A673 (cell line): ENCODE results near the gene AMPH. TPM values are rescaled to one million over a fixed set of nuclear protein-coding genes. Genes with fewer than 3 reads are reported as not detected.

ENCODE experiments used
- BruUV-seq: library from RNA; stranded (reverse); fragments of 400-500 nt; replicated peaks from 2 replicates; lab custom pipeline; 2021; lab: Mats Ljungman, UMichigan
- CTCF ChIA-PET: fragments of 300-600 bp; sonication (Branson Sonifier 250); formaldehyde crosslinking; loops from one replicate; lab custom pipeline; 2022; ENCODE audit warnings: antibody characterized with exemption; lab: Charles Lee
- POLR2A ChIA-PET: fragments of 300-600 bp; sonication (Branson Sonifier 250); formaldehyde crosslinking; loops from one replicate; lab custom pipeline; 2022; ENCODE audit warnings: antibody characterized with exemption; ENCODE audit not compliant: low non-redundant PET; lab: Charles Lee
- DNase-seq: peaks from one replicate; pipeline ENCODE4 v3.0.0-alpha.2; 2015; ENCODE audit warnings: low spot score
- H3K27ac ChIP-seq: fragments of 200-600 bp; sonication (generic); 2 replicates; pipeline ENCODE4 v1.5.1; 2016; ENCODE audit warnings: mixed run types, low read depth, mild to moderate bottlenecking, mixed read lengths, antibody characterized with exemption, low read length; ENCODE audit not compliant: poor library complexity, severe bottlenecking
- H3K27me3 ChIP-seq: fragments of 200-600 bp; sonication (generic); replicated peaks from 2 replicates; pipeline ENCODE4 v1.6.1; 2017; ENCODE audit warnings: mixed run types, low read depth, mild to moderate bottlenecking, mixed read lengths, antibody characterized with exemption, low read length; ENCODE audit not compliant: insufficient read depth, poor library complexity
- H3K36me3 ChIP-seq: fragments of 200-600 bp; sonication (generic); 2 replicates; pipeline ENCODE4 v1.6.1; 2016; ENCODE audit warnings: mixed run types, mild to moderate bottlenecking, mixed read lengths, antibody characterized with exemption, low read length; ENCODE audit not compliant: insufficient read depth, poor library complexity, severe bottlenecking
- H3K4me1 ChIP-seq: fragments of 200-600 bp; sonication (generic); 2 replicates; pipeline ENCODE4 v1.6.1; 2017; ENCODE audit warnings: mixed run types, mild to moderate bottlenecking, mixed read lengths, antibody characterized with exemption, low read length; ENCODE audit not compliant: insufficient read depth, poor library complexity, severe bottlenecking
- H3K4me3 ChIP-seq: fragments of 200-600 bp; sonication (generic); 2 replicates; pipeline ENCODE4 v1.5.1; 2016; ENCODE audit warnings: low read depth, mixed run types, mild to moderate bottlenecking, mixed read lengths, low read length; ENCODE audit not compliant: poor library complexity, severe bottlenecking
- H3K9me3 ChIP-seq: fragments of 200-600 bp; sonication (generic); 2 replicates; pipeline ENCODE4 v1.6.1; 2016; ENCODE audit warnings: mixed run types, low read depth, mild to moderate bottlenecking, mixed read lengths, antibody characterized with exemption, low read length; ENCODE audit not compliant: poor library complexity, severe bottlenecking
- EZH2 ChIP-seq: fragments of 200-600 bp; sonication (generic); IDR thresholded peaks from 2 replicates; pipeline ENCODE4 v1.6.1; 2017; ENCODE audit warnings: borderline replicate concordance, low read depth, mild to moderate bottlenecking, mixed read lengths, antibody characterized with exemption, low read length; ENCODE audit not compliant: poor library complexity, severe bottlenecking
- intact Hi-C: fragments of 100-400 bp; cut with micrococcal nuclease; formaldehyde crosslinking; loops from one replicate; pipeline ENCODE4 v1.10.0; 2022; ENCODE audit not compliant: unreplicated experiment
- total RNA-seq: library from RNA; stranded (reverse); gene quantifications from 2 replicates; pipeline ENCODE4 v1.2.3, GENCODE V29; 2021
- TF ChIP-seq, protein P1 (sequence below): fragments of 300-800, 200-600 bp; sonication (generic); conservative IDR thresholded peaks from 2 replicates; pipeline ENCODE4 v1.5.1; 2017; ENCODE audit warnings: low read depth, mild to moderate bottlenecking, antibody characterized with exemption, low read length, moderate library complexity, mixed read lengths

The AMPH gene
- total RNA-seq, 1 experiment from 2014 or later = 2.1 TPM

GRCh38 chr7:38658921-38659320, 27.7 kb upstream of the AMPH start:
- Histone ChIP-seq H3K27ac (no peak overlapping the region), H3K9me3 (no peaks in the 10 kb centered on the region), H3K36me3 (no peaks in the 10 kb centered on the region), H3K4me1 (peaks cover 11% of the 10 kb centered on the region), H3K27me3 (peaks cover 14% of the 10 kb centered on the region), H3K4me3 (no peak overlapping the region)
- no peak for DNase-seq
- no peak for TF ChIP-seq EZH2
- TF ChIP-seq, protein P1, sequence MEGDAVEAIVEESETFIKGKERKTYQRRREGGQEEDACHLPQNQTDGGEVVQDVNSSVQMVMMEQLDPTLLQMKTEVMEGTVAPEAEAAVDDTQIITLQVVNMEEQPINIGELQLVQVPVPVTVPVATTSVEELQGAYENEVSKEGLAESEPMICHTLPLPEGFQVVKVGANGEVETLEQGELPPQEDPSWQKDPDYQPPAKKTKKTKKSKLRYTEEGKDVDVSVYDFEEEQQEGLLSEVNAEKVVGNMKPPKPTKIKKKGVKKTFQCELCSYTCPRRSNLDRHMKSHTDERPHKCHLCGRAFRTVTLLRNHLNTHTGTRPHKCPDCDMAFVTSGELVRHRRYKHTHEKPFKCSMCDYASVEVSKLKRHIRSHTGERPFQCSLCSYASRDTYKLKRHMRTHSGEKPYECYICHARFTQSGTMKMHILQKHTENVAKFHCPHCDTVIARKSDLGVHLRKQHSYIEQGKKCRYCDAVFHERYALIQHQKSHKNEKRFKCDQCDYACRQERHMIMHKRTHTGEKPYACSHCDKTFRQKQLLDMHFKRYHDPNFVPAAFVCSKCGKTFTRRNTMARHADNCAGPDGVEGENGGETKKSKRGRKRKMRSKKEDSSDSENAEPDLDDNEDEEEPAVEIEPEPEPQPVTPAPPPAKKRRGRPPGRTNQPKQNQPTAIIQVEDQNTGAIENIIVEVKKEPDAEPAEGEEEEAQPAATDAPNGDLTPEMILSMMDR = no peak
- BruUV-seq = no TSS peak
- ChIA-PET POLR2A (no interaction called here), CTCF (interaction anchor here (0.7 kb wide), 1 partner anchor 55 kb away, joined by 3 read pairs; no protein-coding TSS in a partner anchor)
- intact Hi-C loops = no loop called here

DNA sequence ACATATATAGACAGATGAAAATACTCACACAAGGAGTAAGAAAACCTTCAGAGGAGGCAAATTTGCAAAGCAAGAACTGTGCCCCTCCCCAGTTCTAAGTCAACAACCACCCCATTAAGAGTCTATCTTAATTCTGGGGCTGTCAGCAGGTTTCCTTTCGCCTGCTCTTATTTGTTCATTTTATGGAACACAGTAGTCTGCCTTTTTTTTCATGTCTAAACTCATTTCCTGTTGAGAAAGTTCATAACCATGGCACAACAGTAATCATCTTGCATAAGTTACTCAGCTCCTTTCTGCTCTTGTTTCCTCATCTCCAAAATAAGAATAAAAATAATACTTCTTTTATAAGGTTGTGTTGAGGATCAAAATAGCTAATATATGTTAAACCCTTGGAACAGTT, 25.8 kb upstream of the AMPH start:
- peaks cover 11% of the 10 kb centered on the region for H3K4me1 ChIP-seq
- peaks cover 2% of the 10 kb centered on the region for H3K27me3 ChIP-seq
- no peaks in the 10 kb centered on the region for H3K36me3 ChIP-seq
- TF ChIP-seq, protein P1 = no peak
- TF ChIP-seq EZH2 = no peak
- POLR2A ChIA-PET = no interaction called here
- no peak overlapping the region for H3K4me3 ChIP-seq
- H3K9me3 ChIP-seq = no peaks in the 10 kb centered on the region
- CTCF ChIA-PET = interaction anchor here (0.6 to 0.9 kb wide), 2 partner anchors 14 to 165 kb away, joined by 3 to 7 read pairs; no protein-coding TSS in a partner anchor
- intact Hi-C loops = no loop called here
- peak; percentile 76 for DNase-seq
- H3K27ac ChIP-seq = no peak overlapping the region
- no TSS peak for BruUV-seq

GRCh38 chr7:38655833-38656774, 24.9 kb upstream of the AMPH start:
- Histone ChIP-seq H3K4me1 (peaks cover 11% of the 10 kb centered on the region), H3K36me3 (no peaks in the 10 kb centered on the region), H3K4me3 (no peak overlapping the region), H3K9me3 (no peaks in the 10 kb centered on the region), H3K27ac (no peak overlapping the region), H3K27me3 (no peaks in the 10 kb centered on the region)
- ChIA-PET CTCF (interaction anchor here (0.5 to 0.6 kb wide), 2 partner anchors 13 to 517 kb away, joined by 5 to 7 read pairs; no protein-coding TSS in a partner anchor), POLR2A (no interaction called here)
- DNase-seq = no peak
- intact Hi-C loops = no loop called here
- TF ChIP-seq, protein P1 = no peak
- TF ChIP-seq EZH2 = no peak
- no TSS peak for BruUV-seq
